ENCODE measurements around the gene TROAP. TPM values are rescaled to one million over a fixed set of nuclear protein-coding genes. Genes with fewer than 3 reads are reported as not detected.

The TROAP gene
- total RNA-seq, 1 donor from 2014 or later = 40.0 TPM

GRCh38 chr12:49352351-49352750, 29.3 kb downstream of the TROAP start:
- Histone ChIP-seq H3F3A (ENCODE audit: low read depth) (peaks cover 2% of the 10 kb centered on the region), H3K79me2 (ENCODE audit: low read depth) (no peaks in the 10 kb centered on the region), H3K9me3 (ENCODE audit: low read depth) (no peaks in the 10 kb centered on the region), H3K27ac (no peak overlapping the region), H2AFZ (replicated peaks) (no peak overlapping the region), H3K27me3 (peaks cover 29% of the 10 kb centered on the region), H3K9ac (no peak overlapping the region), H3K4me3 (no peak overlapping the region), H4K20me1 (ENCODE audit: low read depth) (peaks cover 2% of the 10 kb centered on the region), H3K36me3 (no peaks in the 10 kb centered on the region), H3K4me1 (peaks cover 7% of the 10 kb centered on the region), H3K4me2 (no peak overlapping the region)
- Mint-ChIP-seq H3K27ac (no peak overlapping the region), H3K27me3 (ENCODE audit: insufficient read depth, low read depth) (peaks cover 21% of the 10 kb centered on the region), H3K9me3 (no peaks in the 10 kb centered on the region), H3K36me3 (no peaks in the 10 kb centered on the region), H3K4me3 (no peak overlapping the region), H3K4me1 (peaks cover 6% of the 10 kb centered on the region)
- no peak for DNase-seq (ENCODE audit: low spot score)
- TF ChIP-seq EZH2phosphoT487 (IDR thresholded peaks at IDR 0.05) (no peak), EZH2 (IDR thresholded peaks at IDR 0.05) (no peak), CTCF (IDR thresholded peaks at IDR 0.05) (no peak)

- Histone ChIP-seq H3K36me3 (no peaks in the 10 kb centered on the region), H3K4me3 (no peak overlapping the region), H3K27me3 (no peaks in the 10 kb centered on the region), H3F3A (ENCODE audit: low read depth) (no peaks in the 10 kb centered on the region), H3K27ac (no peak overlapping the region), H3K9me3 (ENCODE audit: low read depth) (no peaks in the 10 kb centered on the region), H3K9ac (no peak overlapping the region), H2AFZ (replicated peaks) (no peak overlapping the region), H3K4me2 (no peak overlapping the region), H4K20me1 (ENCODE audit: low read depth) (no peaks in the 10 kb centered on the region), H3K79me2 (ENCODE audit: low read depth) (no peaks in the 10 kb centered on the region), H3K4me1 (no peaks in the 10 kb centered on the region)
- H3K4me1 Mint-ChIP-seq = peaks cover 12% of the 10 kb centered on the region
- H3K36me3 Mint-ChIP-seq = no peaks in the 10 kb centered on the region
- no peak for DNase-seq (ENCODE audit: low spot score)
- TF ChIP-seq EZH2phosphoT487 (IDR thresholded peaks at IDR 0.05) (no peak), EZH2 (IDR thresholded peaks at IDR 0.05) (no peak), CTCF (IDR thresholded peaks at IDR 0.05) (no peak)
- H3K27ac Mint-ChIP-seq = no peak overlapping the region
- peaks cover 18% of the 10 kb centered on the region for H3K27me3 Mint-ChIP-seq (ENCODE audit: insufficient read depth, low read depth)
- no peak overlapping the region for H3K4me3 Mint-ChIP-seq
- no peaks in the 10 kb centered on the region for H3K9me3 Mint-ChIP-seq
These were observed 32.9 kb downstream of the TROAP start for GRCh38 chr12:49355913-49356312.

GRCh38 chr12:49357103-49357678, 34.1 kb downstream of the TROAP start:
- H3K9ac ChIP-seq = no peak overlapping the region
- peaks cover 18% of the 10 kb centered on the region for H3K27me3 Mint-ChIP-seq (ENCODE audit: insufficient read depth, low read depth)
- no peaks in the 10 kb centered on the region for H4K20me1 ChIP-seq (ENCODE audit: low read depth)
- no peaks in the 10 kb centered on the region for H3K4me1 ChIP-seq
- no peaks in the 10 kb centered on the region for H3K36me3 ChIP-seq
- no peaks in the 10 kb centered on the region for H3K27me3 ChIP-seq
- no peak overlapping the region for H2AFZ ChIP-seq (replicated peaks)
- H3K36me3 Mint-ChIP-seq = no peaks in the 10 kb centered on the region
- H3K4me1 Mint-ChIP-seq = peaks cover 12% of the 10 kb centered on the region
- H3K9me3 Mint-ChIP-seq = no peaks in the 10 kb centered on the region
- H3K27ac Mint-ChIP-seq = no peak overlapping the region
- no peaks in the 10 kb centered on the region for H3K79me2 ChIP-seq (ENCODE audit: low read depth)
- no peaks in the 10 kb centered on the region for H3K9me3 ChIP-seq (ENCODE audit: low read depth)
- H3K27ac ChIP-seq = no peak overlapping the region
- no peak for TF ChIP-seq EZH2 (IDR thresholded peaks at IDR 0.05)
- TF ChIP-seq EZH2phosphoT487 (IDR thresholded peaks at IDR 0.05) = no peak
- peak; percentile 67 for TF ChIP-seq CTCF (IDR thresholded peaks at IDR 0.05)
- no peak overlapping the region for H3K4me2 ChIP-seq
- H3K4me3 ChIP-seq = no peak overlapping the region
- DNase-seq (ENCODE audit: low spot score) = peak; percentile 37
- H3F3A ChIP-seq (ENCODE audit: low read depth) = no peaks in the 10 kb centered on the region
- H3K4me3 Mint-ChIP-seq = no peak overlapping the region

All from neural progenitor cell (in vitro differentiated cells).